Heart left ventricle (tissue), 16 donors: Measurements from ENCODE around the gene CCSER1. TPM values are rescaled to one million over a fixed set of nuclear protein-coding genes. Genes with fewer than 3 reads are reported as not detected.

Experiments used
- ATAC-seq, 4 donors: fragments of 200-7000 bp; cut with Tn5 transposase; one replicate each; pipeline ENCODE4 v1.9.1; 2020 to 2022; ENCODE audit warnings: moderate library complexity in 4 of 4, mild to moderate bottlenecking in 3 of 4, moderate number of reproducible peaks in 1 of 4
- DNase-seq, 5 donors: peaks; one replicate each; pipeline ENCODE4 v3.0.0-alpha.2; 2020
- H3K27ac ChIP-seq, 12 donors: fragments of 200-600 bp; sonication (generic) in 4 of 12; one replicate each; pipeline versions ENCODE4 v1.5.0 to v1.8.0; 2016 to 2022; ENCODE audit warnings: mild to moderate bottlenecking in 2 of 12
- H3K27me3 ChIP-seq, 9 donors: fragments of 200-600 bp; sonication (generic) in 2 of 9; one replicate each; pipeline versions ENCODE4 v1.5.1 to v1.8.0; 2016 to 2022; ENCODE audit warnings: mild to moderate bottlenecking in 3 of 9
- H3K36me3 ChIP-seq, 9 donors: fragments of 200-600 bp; sonication (generic) in 2 of 9; one replicate each; pipeline versions ENCODE4 v1.5.0 to v1.8.0; 2018 to 2022; ENCODE audit warnings: mild to moderate bottlenecking in 2 of 9
- H3K4me1 ChIP-seq, 12 donors: fragments of 200-600 bp; sonication (generic) in 4 of 12; one replicate each; pipeline versions ENCODE4 v1.5.0 to v1.8.0; 2016 to 2022; ENCODE audit warnings: mild to moderate bottlenecking in 3 of 12
- H3K4me3 ChIP-seq, 12 donors: fragments of 200-600 bp; sonication (generic) in 4 of 12; one replicate each; pipeline versions ENCODE4 v1.5.0 to v1.8.0; 2017 to 2022; ENCODE audit warnings: mild to moderate bottlenecking in 9 of 12, moderate library complexity in 4 of 12
- H3K9me3 ChIP-seq, 12 donors: fragments of 200-600 bp; sonication (generic) in 4 of 12; one replicate each; pipeline versions ENCODE4 v1.5.0 to v1.8.0; 2016 to 2022; ENCODE audit warnings: mild to moderate bottlenecking in 1 of 12
- CTCF ChIP-seq, 12 donors: fragments of 200-600 bp; sonication (generic) in 4 of 12; IDR thresholded peaks; one replicate each; pipeline versions ENCODE4 v1.5.0 to v1.8.0; 2018 to 2022; ENCODE audit warnings: antibody characterized with exemption in 12 of 12, mild to moderate bottlenecking in 5 of 12
- POLR2A ChIP-seq, 2 donors: fragments of 450-650 bp; IDR thresholded peaks; one replicate each; pipeline ENCODE4 v1.6.1; 2017; ENCODE audit warnings: antibody characterized with exemption in 2 of 2, mild to moderate bottlenecking in 2 of 2, moderate library complexity in 2 of 2
- WGBS, 4 donors: extraction: QIAGEN DNeasy Blood & Tissue Kit in 2 of 4; methylation state at CpG; one replicate each; pipeline versions ENCODE4 v1.1.5 to v1.1.7; 2013 to 2018; 5-methylcytosine and 5-hydroxymethylcytosine counted together
- intact Hi-C, 10 donors: fragments of 100-400 bp; cut with DNase I; formaldehyde crosslinking; loops; one replicate each; pipeline versions ENCODE4 v1.11.1 to v1.14.2; 2022
- polyA plus RNA-seq, 2 donors: library from polyadenylated mRNA; stranded (reverse); fragments of 200-250 nt; gene quantifications; one replicate each; pipeline ENCODE4 v1.2.3, GENCODE V29; 2013
- total RNA-seq, 9 donors: library from RNA; depleted of rRNA in 2 of 9; stranded (reverse); fragments of >200 nt in 2 of 9; fragmentation: NEBNext Ultra II Directional in 3 of 9; extraction: Animal tissue kit (Norgen Biotek cat#: 25700) in 3 of 9; gene quantifications; one replicate each; pipeline versions ENCODE4 v1.1.0 to v1.2.4, GENCODE V29; 2016 to 2023
- donor health status: ischemic (EF 13 %, LVEDD 7.1; RV severe dilation, severe dysfunction).
- donor health status: healthy with polysubstance abuse.
- donor health status: DM: no; HTN: yes; CAD: no.
- donor health status: DM: no; HTN: no; CAD: no.
- donor health status: ischemic (EF 25% LVEDD 6.9; RV normal size, moderate dysfunction).
- donor health status: ischemic (EF 25% LVEDD 5.7; RV mildly dilated, moderate dysfunction).
- donor health status: healthy.
- donor health status: DM: yes; HTN: yes; CAD: no.
- donor health status: ischemic (EF 35%, LVEDD 5.7; RV mildly dilated, moderate dysfunction).
- donor health status: nonischemic (EF 11% LVEDD 7.7; RV severe dilation, severe dysfunction).
- donor health status: DM: yes; HTN: yes; CAD: no.
- donor health status: PGD.
- donor health status: ischemic (EF 29% LVEDD 5.4; RV normal size, mild dysfunction).
- donor health status: nonischemic (EF 23%, LVEDD 6.1; RV moderate dilation, normal function).

Gene CCSER1
- total and polyA plus RNA-seq, 11 donors, result 2.5 to 15.8 (median 12.2) TPM

DNA sequence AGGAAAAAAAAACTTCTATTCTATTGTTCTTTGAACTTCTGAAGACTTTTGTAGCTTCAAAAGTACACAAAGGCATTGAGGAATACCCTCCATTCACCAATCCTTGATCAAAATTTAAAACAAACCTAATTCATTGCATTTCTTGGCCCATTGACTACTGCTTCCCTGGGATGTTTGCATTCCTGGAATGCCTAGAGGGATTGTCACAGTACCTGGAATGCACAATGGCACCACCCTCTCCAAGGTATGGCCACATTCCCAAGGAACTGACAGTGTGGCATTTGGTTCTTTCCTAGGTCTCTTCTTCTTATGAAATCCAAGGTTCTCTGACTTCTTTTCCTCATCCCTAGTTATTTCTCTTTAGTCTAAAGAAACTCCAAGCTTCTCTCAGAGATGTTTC, 600.7 kb downstream of the CCSER1 start:
- no peaks in the 10 kb centered on the region for H3K27me3 ChIP-seq
- no peaks in the 10 kb centered on the region for H3K9me3 ChIP-seq
- H3K27ac ChIP-seq, result no peak overlapping the region
- ATAC-seq (no peak), DNase-seq (no peak)
- H3K4me3 ChIP-seq, result no peak overlapping the region
- no peaks in the 10 kb centered on the region for H3K4me1 ChIP-seq
- TF ChIP-seq POLR2A (IDR thresholded peaks at IDR 0.05), result no peak
- TF ChIP-seq CTCF (IDR thresholded peaks at IDR 0.05), result no peak
- intact Hi-C loops, result no loop called here
- H3K36me3 ChIP-seq, result no peaks in the 10 kb centered on the region

GRCh38 chr4:90730752-90731151, 603.6 kb downstream of the CCSER1 start:
- no peaks in the 10 kb centered on the region for H3K27me3 ChIP-seq
- no peak overlapping the region for H3K27ac ChIP-seq
- no peak overlapping the region for H3K4me3 ChIP-seq
- intact Hi-C loops, result no loop called here
- H3K4me1 ChIP-seq, result no peaks in the 10 kb centered on the region
- 28 to 60% (median 48%) methylated on average over 1 of the region's 1 CpG for WGBS, 4 donors
- DNase-seq (no peak), ATAC-seq (no peak)
- no peak for TF ChIP-seq POLR2A (IDR thresholded peaks at IDR 0.05)
- no peak for TF ChIP-seq CTCF (IDR thresholded peaks at IDR 0.05)
- no peaks in the 10 kb centered on the region for H3K36me3 ChIP-seq
- no peaks in the 10 kb centered on the region for H3K9me3 ChIP-seq

- Histone ChIP-seq H3K4me3 (no peak overlapping the region), H3K9me3 (no peaks in the 10 kb centered on the region), H3K4me1 (no peaks in the 10 kb centered on the region), H3K27ac (no peak overlapping the region), H3K36me3 (no peaks in the 10 kb centered on the region), H3K27me3 (no peaks in the 10 kb centered on the region)
- no peak for DNase-seq
- intact Hi-C loops, result no loop called here
- no peak for TF ChIP-seq POLR2A (IDR thresholded peaks at IDR 0.05)
- TF ChIP-seq CTCF (IDR thresholded peaks at IDR 0.05), result no peak
- WGBS, 4 donors, result 73 to 84% (median 78%) methylated on average over 1 of the region's 1 CpG
- no peak for ATAC-seq
Measured at GRCh38 chr4:90733211-90733610, 606.0 kb downstream of the CCSER1 start.

- Histone ChIP-seq H3K36me3 (no peaks in the 10 kb centered on the region), H3K4me1 (no peaks in the 10 kb centered on the region), H3K27me3 (no peaks in the 10 kb centered on the region), H3K27ac (no peak overlapping the region), H3K4me3 (no peak overlapping the region), H3K9me3 (peaks cover 0 to 6% (median 0%) of the 10 kb centered on the region in 12 donors)
- DNase-seq, result no peak
- intact Hi-C loops, result no loop called here
- 91 to 96% (median 95%) methylated on average over 4 of the region's 4 CpGs for WGBS, 4 donors
- no peak for TF ChIP-seq CTCF (IDR thresholded peaks at IDR 0.05)
- TF ChIP-seq POLR2A (IDR thresholded peaks at IDR 0.05), result no peak
- no peak for ATAC-seq
Measured at GRCh38 chr4:90745176-90745575, 618.0 kb downstream of the CCSER1 start.
